Endothelial cell of umbilical vein (primary cell): ENCODE results near the gene CMIP. TPM values are rescaled to one million over a fixed set of nuclear protein-coding genes. Genes with fewer than 3 reads are reported as not detected.

Experiments
- BruUV-seq: library from RNA; stranded (reverse); fragments of 400-500 nt; replicated peaks from 2 replicates; lab custom pipeline; 2021; lab: Mats Ljungman, UMichigan
- CTCF ChIA-PET: fragments of 300-600, 350-600 bp; sonication (Branson Sonifier 250); formaldehyde crosslinking; loops from one replicate; lab custom pipeline; 2021; ENCODE audit warnings: antibody characterized with exemption, inconsistent platforms; lab: Charles Lee
- POLR2A ChIA-PET: fragments of 300-600, 350-600 bp; sonication (Branson Sonifier 250); formaldehyde crosslinking; loops from one replicate; lab custom pipeline; 2021; ENCODE audit warnings: antibody characterized with exemption, inconsistent platforms; lab: Charles Lee
- DNase-seq: peaks from one replicate; pipeline ENCODE4 v3.0.0-alpha.2; 2011; ENCODE audit warnings: low read depth, low spot score
- FAIRE-seq: peaks from 2 replicates; lab custom pipeline; 2011; peaks lifted over from hg19 to GRCh38; lab: Jason Lieb, UNC
- H2AFZ ChIP-seq: 2 replicates; pipeline ENCODE4 v1.6.0; 2012; ENCODE audit warnings: low read depth, low read length, control low read depth, inconsistent platforms
- H3K27ac ChIP-seq: 2 replicates; pipeline ENCODE4 v1.5.1; 2011; ENCODE audit warnings: low read depth, mild to moderate bottlenecking, control low read depth, low read length, moderate library complexity; ENCODE audit not compliant: insufficient read depth
- H3K27me3 ChIP-seq, 2 experiments: 2 replicates each; pipeline versions ENCODE4 v1.6.0 to v1.6.1; 2011; ENCODE audit warnings: low read length in 2 of 2, mixed read lengths in 1 of 2; ENCODE audit not compliant: control insufficient read depth in 2 of 2, insufficient read depth in 2 of 2
- H3K36me3 ChIP-seq, 2 experiments: 2 replicates in 1 of 2; 3 replicates in 1 of 2; pipeline ENCODE4 v1.5.1; 2011; ENCODE audit warnings: low read length in 2 of 2, mild to moderate bottlenecking in 1 of 2, moderate library complexity in 1 of 2; ENCODE audit not compliant: control insufficient read depth in 2 of 2, insufficient read depth in 2 of 2; ENCODE audit errors: extremely low read depth in 1 of 2
- H3K4me1 ChIP-seq: 3 replicates; pipeline ENCODE4 v1.5.1; 2011; ENCODE audit warnings: mild to moderate bottlenecking, low read length; ENCODE audit not compliant: control insufficient read depth, insufficient read depth; ENCODE audit errors: extremely low read depth
- H3K4me2 ChIP-seq: 2 replicates; pipeline ENCODE4 v1.6.1; 2011; ENCODE audit warnings: low read length, control low read depth, mixed read lengths; ENCODE audit not compliant: insufficient read depth
- H3K4me3 ChIP-seq, 3 experiments: fragments of 200-600 bp in 1 of 3; sonication (generic), shearing (Covaris generic) in 1 of 3; replicated peaks in 1 of 3; 2 replicates each; pipeline ENCODE4 v1.5.1; 2011 to 2016; ENCODE audit warnings: control low read depth in 3 of 3, low read length in 3 of 3, mild to moderate bottlenecking in 2 of 3, inconsistent platforms in 1 of 3, low read depth in 1 of 3, moderate library complexity in 1 of 3; ENCODE audit not compliant: insufficient read depth in 1 of 3
- H3K79me2 ChIP-seq: 2 replicates; pipeline ENCODE4 v1.6.0; 2012; ENCODE audit warnings: low read length, inconsistent platforms; ENCODE audit not compliant: control insufficient read depth, insufficient read depth
- H3K9ac ChIP-seq: replicated peaks from 2 replicates; pipeline ENCODE3; 2011; ENCODE audit warnings: low read length, control low read depth; ENCODE audit not compliant: insufficient read depth; ENCODE audit errors: extremely low read depth
- H3K9me1 ChIP-seq: replicated peaks from 3 replicates; pipeline ENCODE4 v1.6.0; 2011; ENCODE audit warnings: mild to moderate bottlenecking, low read length; ENCODE audit not compliant: control insufficient read depth, insufficient read depth; ENCODE audit errors: extremely low read depth
- H3K9me3 ChIP-seq: replicated peaks from 2 replicates; pipeline ENCODE4 v1.5.1; 2012; ENCODE audit warnings: low read length, inconsistent platforms; ENCODE audit not compliant: control insufficient read depth, insufficient read depth
- H4K20me1 ChIP-seq: replicated peaks from 2 replicates; pipeline ENCODE3; 2011; ENCODE audit warnings: mild to moderate bottlenecking, low read length; ENCODE audit not compliant: control insufficient read depth, insufficient read depth; ENCODE audit errors: extremely low read depth
- EZH2 ChIP-seq: IDR thresholded peaks from 2 replicates; pipeline ENCODE4 v1.6.1; 2012; ENCODE audit warnings: borderline replicate concordance, low read depth, mild to moderate bottlenecking, moderate library complexity, low read length, inconsistent platforms; ENCODE audit not compliant: severe bottlenecking
- FOS ChIP-seq: IDR thresholded peaks from 2 replicates; pipeline ENCODE4 v1.6.1; 2011; ENCODE audit warnings: mild to moderate bottlenecking, low read length, moderate library complexity, borderline replicate concordance; ENCODE audit not compliant: insufficient read depth
- GATA2 ChIP-seq: IDR thresholded peaks from 2 replicates; pipeline ENCODE4 v1.7.0; 2011; ENCODE audit warnings: low read depth, mild to moderate bottlenecking, moderate library complexity, mixed read lengths, low read length; ENCODE audit not compliant: insufficient read length, insufficient read depth
- JUN ChIP-seq: IDR thresholded peaks from 2 replicates; pipeline ENCODE4 v1.6.1; 2011; ENCODE audit warnings: borderline replicate concordance, low read depth; ENCODE audit not compliant: insufficient read length, insufficient read depth
- MYC ChIP-seq: IDR thresholded peaks from one replicate; pipeline ENCODE4 v1.6.1; 2011; ENCODE audit warnings: mild to moderate bottlenecking, low read depth, low read length
- POLR2A ChIP-seq: IDR thresholded peaks from 2 replicates; pipeline ENCODE4 v1.6.1; 2012; ENCODE audit warnings: low read depth, mild to moderate bottlenecking, control low read depth, low read length
- POLR2AphosphoS5 ChIP-seq: IDR thresholded peaks from 2 replicates; pipeline ENCODE4 v1.6.1; 2012; ENCODE audit warnings: low read depth, mild to moderate bottlenecking, control low read depth, low read length, moderate library complexity; ENCODE audit not compliant: insufficient read depth
- dilution Hi-C: fragments of 300-500 bp; cut with MboI; formaldehyde crosslinking; loops from one replicate; pipeline ENCODE4 v1.15.0; 2019; ENCODE audit warnings: low sequenced_read_pairs; ENCODE audit not compliant: extremely low pct_ligation_motif_present
- intact Hi-C: fragments of 100-400 bp; cut with micrococcal nuclease; formaldehyde crosslinking; loops from one replicate; pipeline ENCODE4 v1.10.0; 2022
- polyA plus RNA-seq, 4 experiments: library from polyadenylated mRNA; depleted of rRNA in 3 of 4; stranded (reverse) in 3 of 4; unstranded in 1 of 4; fragments of >200 nt; gene quantifications; 2 replicates each; pipeline versions ENCODE4 v1.2.1 to v1.2.3, GENCODE V29; 2011 to 2012; ENCODE audit warnings: missing spikeins in 1 of 4
- total RNA-seq: library from RNA; stranded (reverse); gene quantifications from 2 replicates; pipeline ENCODE4 v1.2.3, GENCODE V29; 2021
- TF ChIP-seq, protein P1 (sequence below): IDR thresholded peaks from 2 replicates; pipeline ENCODE4 v1.6.1; 2011; ENCODE audit not compliant: insufficient read depth, insufficient read length
- TF ChIP-seq, protein P2 (sequence below), 2 donors: IDR thresholded peaks; 1 replicate in 1 of 2; 2 replicates in 1 of 2; pipeline ENCODE4 v1.5.1; 2011; ENCODE audit warnings: low read length in 2 of 2, mild to moderate bottlenecking in 2 of 2, moderate library complexity in 2 of 2, control low read depth in 1 of 2, inconsistent platforms in 1 of 2, low read depth in 1 of 2; ENCODE audit not compliant: insufficient read depth in 1 of 2; ENCODE audit errors: extremely low read depth in 1 of 2

CMIP gene
- total and polyA plus RNA-seq, 2 donors (not counting 3 experiments of a cell fraction or from before 2014, with no cell fraction given) = 29.0 to 101 TPM

DNA sequence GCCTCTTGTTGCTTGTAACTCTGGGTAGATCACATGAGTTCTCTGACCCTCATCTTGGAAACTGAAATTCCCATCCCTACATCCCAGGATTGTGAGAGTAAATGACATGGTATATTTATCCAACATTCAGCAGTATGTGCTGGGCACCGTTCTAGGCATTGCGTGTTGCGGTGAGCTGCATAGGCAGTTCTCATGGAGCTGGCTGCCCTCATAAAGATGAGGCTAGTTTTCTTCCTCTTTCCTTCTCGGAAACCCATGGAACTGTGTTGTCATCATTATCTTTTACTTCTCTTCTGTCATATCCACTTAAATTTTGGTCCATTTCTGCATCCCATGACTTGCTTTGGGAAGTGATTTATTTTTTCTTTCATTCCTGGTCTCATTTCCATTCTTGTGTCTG, 17.2 kb downstream of the CMIP start:
- Histone ChIP-seq H3K79me2 (peaks cover 88% of the 10 kb centered on the region), H3K9ac (no peak overlapping the region), H3K4me3 (no peak overlapping the region), H3K36me3 (peaks cover 0 to 14% of the 10 kb centered on the region in 2 experiments), H3K27me3 (no peaks in the 10 kb centered on the region), H3K4me2 (no peak overlapping the region), H3K27ac (no peak overlapping the region), H3K9me3 (no peaks in the 10 kb centered on the region), H4K20me1 (no peaks in the 10 kb centered on the region), H3K9me1 (no peaks in the 10 kb centered on the region), H2AFZ (no peak overlapping the region), H3K4me1 (peaks cover 8% of the 10 kb centered on the region)
- DNase-seq = no peak
- BruUV-seq = no TSS peak
- ChIA-PET CTCF (interaction anchor here (1.0 to 1.9 kb wide), 3 partner anchors 11 to 32 kb away, joined by 4 to 6 read pairs (median 6); no protein-coding TSS in a partner anchor), POLR2A (no interaction called here)
- TF ChIP-seq JUN = no peak
- no peak for TF ChIP-seq MYC
- TF ChIP-seq, protein P1, sequence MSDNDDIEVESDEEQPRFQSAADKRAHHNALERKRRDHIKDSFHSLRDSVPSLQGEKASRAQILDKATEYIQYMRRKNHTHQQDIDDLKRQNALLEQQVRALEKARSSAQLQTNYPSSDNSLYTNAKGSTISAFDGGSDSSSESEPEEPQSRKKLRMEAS = no peak
- no peak for FAIRE-seq
- dilution Hi-C loops (loop anchor here (25.0 kb wide), 1 partner anchor 99 kb away; no protein-coding TSS in a partner anchor), intact Hi-C loops (no loop called here)

DNA sequence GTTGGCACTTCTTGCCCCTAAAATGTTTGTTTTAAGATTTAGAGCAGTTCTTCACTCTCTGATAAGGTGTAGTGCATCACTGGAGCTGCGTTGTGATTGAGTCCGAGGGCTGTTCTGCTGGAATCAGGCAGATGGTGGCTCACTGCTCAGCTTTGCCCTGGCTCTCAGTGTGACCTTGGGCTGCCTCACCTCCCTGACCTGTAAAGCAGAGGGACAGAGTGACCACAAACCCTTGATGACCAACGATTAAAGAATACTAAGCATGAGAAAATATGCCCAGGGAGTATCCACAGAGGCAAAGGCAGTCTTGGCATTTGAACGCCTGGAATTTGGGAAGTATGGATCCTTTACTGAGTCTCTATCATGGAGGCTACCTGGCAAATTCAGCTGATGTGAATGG, 18.1 kb downstream of the CMIP start:
- H3K4me1 ChIP-seq = peaks cover 4% of the 10 kb centered on the region
- H3K4me2 ChIP-seq = no peak overlapping the region
- ChIA-PET CTCF (interaction anchor here (1.0 to 1.9 kb wide), 3 partner anchors 11 to 33 kb away, joined by 4 to 6 read pairs (median 6); no protein-coding TSS in a partner anchor), POLR2A (no interaction called here)
- H3K36me3 ChIP-seq = peaks cover 0 to 12% of the 10 kb centered on the region in 2 experiments
- DNase-seq (no peak), FAIRE-seq (no peak)
- H2AFZ ChIP-seq = no peak overlapping the region
- H3K79me2 ChIP-seq = peaks cover 84% of the 10 kb centered on the region
- H3K4me3 ChIP-seq = no peak overlapping the region
- intact Hi-C loops = no loop called here
- H3K9me3 ChIP-seq = no peaks in the 10 kb centered on the region
- no peaks in the 10 kb centered on the region for H4K20me1 ChIP-seq
- H3K9me1 ChIP-seq = no peaks in the 10 kb centered on the region
- dilution Hi-C loops = loop anchor here (25.0 kb wide), 1 partner anchor 100 kb away; no protein-coding TSS in a partner anchor
- no TSS peak for BruUV-seq
- H3K9ac ChIP-seq = no peak overlapping the region
- no peaks in the 10 kb centered on the region for H3K27me3 ChIP-seq
- TF ChIP-seq JUN (no peak), MYC (no peak), POLR2AphosphoS5 (no peak), EZH2 (no peak), POLR2A (no peak), GATA2 (no peak), FOS (no peak)
- TF ChIP-seq, protein P1 = no peak
- TF ChIP-seq, protein P2, sequence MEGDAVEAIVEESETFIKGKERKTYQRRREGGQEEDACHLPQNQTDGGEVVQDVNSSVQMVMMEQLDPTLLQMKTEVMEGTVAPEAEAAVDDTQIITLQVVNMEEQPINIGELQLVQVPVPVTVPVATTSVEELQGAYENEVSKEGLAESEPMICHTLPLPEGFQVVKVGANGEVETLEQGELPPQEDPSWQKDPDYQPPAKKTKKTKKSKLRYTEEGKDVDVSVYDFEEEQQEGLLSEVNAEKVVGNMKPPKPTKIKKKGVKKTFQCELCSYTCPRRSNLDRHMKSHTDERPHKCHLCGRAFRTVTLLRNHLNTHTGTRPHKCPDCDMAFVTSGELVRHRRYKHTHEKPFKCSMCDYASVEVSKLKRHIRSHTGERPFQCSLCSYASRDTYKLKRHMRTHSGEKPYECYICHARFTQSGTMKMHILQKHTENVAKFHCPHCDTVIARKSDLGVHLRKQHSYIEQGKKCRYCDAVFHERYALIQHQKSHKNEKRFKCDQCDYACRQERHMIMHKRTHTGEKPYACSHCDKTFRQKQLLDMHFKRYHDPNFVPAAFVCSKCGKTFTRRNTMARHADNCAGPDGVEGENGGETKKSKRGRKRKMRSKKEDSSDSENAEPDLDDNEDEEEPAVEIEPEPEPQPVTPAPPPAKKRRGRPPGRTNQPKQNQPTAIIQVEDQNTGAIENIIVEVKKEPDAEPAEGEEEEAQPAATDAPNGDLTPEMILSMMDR (IDR thresholded peaks at IDR 0.05; ENCODE audit: extremely low read depth in 1 of 2, insufficient read depth in 1 of 2, low read depth in 1 of 2, low read length in 2 of 2) = no peak
- no peak overlapping the region for H3K27ac ChIP-seq
